Fibroblast of mammary gland (primary cell): ENCODE data around the gene RND1.
A peak's percentile ranks its signal among the peaks of the same experiment; 100 is the strongest.

Experiments
- DNase-seq: peaks from one replicate; pipeline ENCODE4 v3.0.0-alpha.2; 2010; ENCODE audit warnings: low read depth
- H3K4me3 ChIP-seq: 2 replicates; pipeline ENCODE4 v1.5.1; 2011; ENCODE audit warnings: low read depth, mild to moderate bottlenecking, low read length, moderate library complexity; ENCODE audit not compliant: control insufficient read depth
- CTCF ChIP-seq: conservative IDR thresholded peaks from 2 replicates; pipeline ENCODE4 v1.5.1; 2011; ENCODE audit warnings: low read depth, low read length, inconsistent platforms; ENCODE audit not compliant: control insufficient read depth, insufficient read depth

Gene RND1

GRCh38 chr12:48822139-48822538 is 43.5 kb downstream of the RND1 start:
- no peak for TF ChIP-seq CTCF
- no peak overlapping the region for H3K4me3 ChIP-seq
- no peak for DNase-seq

GRCh38 chr12:48819986-48820725 is 45.5 kb downstream of the RND1 start:
- no peak for TF ChIP-seq CTCF
- no peak overlapping the region for H3K4me3 ChIP-seq
- no peak for DNase-seq

- TF ChIP-seq CTCF, result no peak
- peak overlapping the region; percentile 61 for H3K4me3 ChIP-seq
- no peak for DNase-seq
Measured at GRCh38 chr12:48818831-48819590, 46.7 kb downstream of the RND1 start.

GRCh38 chr12:48817873-48818830 is 47.5 kb downstream of the RND1 start, which contains the start of gene CACNB3:
Gene CACNB3 (plus strand): TSS chr12:48818496. CDS start chr12:48818930, 434 bp downstream.
- peak within 1 kb of the TSS; percentile 61 for H3K4me3 ChIP-seq
- no peak for TF ChIP-seq CTCF
- peak; percentile 22 for DNase-seq

- no peak for DNase-seq
- H3K4me3 ChIP-seq, result peak overlapping the region; percentile 90
- no peak for TF ChIP-seq CTCF
Measured at GRCh38 chr12:48816143-48816854, 49.4 kb downstream of the RND1 start.
